ENCODE results near the gene CLPTM1L.

GRCh38 chr5:1315709-1316587 lies 29.0 kb downstream of the CLPTM1L start:
- TF ChIP-seq POLR2A (IDR thresholded peaks at IDR 0.05) = peak; percentile 73
- TF ChIP-seq CTCF (IDR thresholded peaks at IDR 0.05) = peak in 1 of 5 experiments; percentile 27
- peak; percentile 66 to 89 (median 86) for TF ChIP-seq POLR2AphosphoS5 (IDR thresholded peaks at IDR 0.05)
- peak; percentile 71 for TF ChIP-seq EP300 (IDR thresholded peaks at IDR 0.05; ENCODE audit: low read depth)

Data from transverse colon (tissue), 4 donors.